Hepatocyte (in vitro differentiated cells): ENCODE data around the gene HSPB7. TPM values are rescaled to one million over a fixed set of nuclear protein-coding genes. Genes with fewer than 3 reads are reported as not detected.

ENCODE experiments used
- DNase-seq: peaks from one replicate; pipeline ENCODE4 v3.0.0-alpha.2; 2016; ENCODE audit warnings: low spot score
- H2AFZ ChIP-seq: fragments of 200-600 bp; sonication (generic); 2 replicates; pipeline ENCODE4 v1.6.0; 2016; ENCODE audit warnings: antibody characterized with exemption, mild to moderate bottlenecking
- H3K27ac ChIP-seq: fragments of 200-600 bp; sonication (generic); 2 replicates; pipeline ENCODE4 v1.5.1; 2016; ENCODE audit warnings: mild to moderate bottlenecking
- H3K27me3 ChIP-seq: fragments of 200-600 bp; sonication (generic); 2 replicates; pipeline ENCODE4 v1.6.1; 2016
- H3K36me3 ChIP-seq: fragments of 200-600 bp; sonication (generic); replicated peaks from 2 replicates; pipeline ENCODE4 v1.5.1; 2016; ENCODE audit warnings: low read depth; ENCODE audit not compliant: insufficient read depth
- H3K4me1 ChIP-seq: fragments of 200-600 bp; sonication (generic); 2 replicates; pipeline ENCODE4 v1.5.1; 2016; ENCODE audit warnings: mild to moderate bottlenecking, moderate library complexity; ENCODE audit not compliant: insufficient read depth
- H3K4me2 ChIP-seq: fragments of 200-600 bp; sonication (generic); 2 replicates; pipeline ENCODE4 v1.6.0; 2016
- H3K4me3 ChIP-seq: fragments of 200-600 bp; sonication (generic); 2 replicates; pipeline ENCODE4 v1.5.1; 2016; ENCODE audit warnings: mild to moderate bottlenecking
- H3K79me2 ChIP-seq: fragments of 200-600 bp; sonication (generic); 2 replicates; pipeline ENCODE4 v1.6.0; 2017; ENCODE audit warnings: mild to moderate bottlenecking
- H3K9me2 ChIP-seq: fragments of 200-600 bp; sonication (generic); replicated peaks from 2 replicates; pipeline ENCODE4 v1.6.0; 2017; ENCODE audit warnings: mild to moderate bottlenecking; ENCODE audit not compliant: insufficient read depth
- H3K9me3 ChIP-seq: fragments of 200-600 bp; sonication (generic); 2 replicates; pipeline ENCODE4 v1.5.1; 2016; ENCODE audit warnings: low read depth, mild to moderate bottlenecking
- H4K20me1 ChIP-seq: fragments of 200-600 bp; sonication (generic); 2 replicates; pipeline ENCODE4 v1.6.0; 2016; ENCODE audit warnings: mild to moderate bottlenecking; ENCODE audit not compliant: insufficient read depth, poor library complexity, severe bottlenecking
- CTCF ChIP-seq: fragments of 200-600 bp; sonication (generic); IDR thresholded peaks from 2 replicates; pipeline ENCODE4 v1.5.1; 2016; ENCODE audit warnings: antibody characterized with exemption, mild to moderate bottlenecking; ENCODE audit not compliant: poor library complexity
- EZH2 ChIP-seq: fragments of 200-600 bp; sonication (generic); IDR thresholded peaks from 2 replicates; pipeline ENCODE4 v1.6.1; 2016; ENCODE audit warnings: antibody characterized with exemption, mild to moderate bottlenecking, borderline replicate concordance
- EZH2phosphoT487 ChIP-seq: fragments of 200-600 bp; sonication (generic); IDR thresholded peaks from one replicate; pipeline ENCODE4 v1.6.1; 2018; ENCODE audit warnings: antibody characterized with exemption, mild to moderate bottlenecking, low read depth, moderate library complexity; ENCODE audit not compliant: unreplicated experiment, severe bottlenecking
- WGBS: methylation state at CpG from one replicate; pipeline ENCODE4 v1.1.6; 2016; ENCODE audit warnings: low lambda C conversion rate; ENCODE audit errors: missing lambda C conversion rate; 5-methylcytosine and 5-hydroxymethylcytosine counted together
- polyA plus RNA-seq: library from polyadenylated mRNA; unstranded; fragments of >200 nt; fragmentation: Nextera tagmentation; extraction: Ambion mirVana; gene quantifications from 2 replicates; pipeline ENCODE4 v1.2.1, GENCODE V29; 2016
- total RNA-seq: library from RNA; depleted of rRNA; stranded (reverse); fragments of >200 nt; gene quantifications from 2 replicates; pipeline ENCODE4 v1.2.3, GENCODE V29; 2014

The HSPB7 gene
- total and polyA plus RNA-seq, 2 experiments from 2014 or later: 17.4 to 59.4 TPM

GRCh38 chr1:16065269-16065576 is 47.4 kb upstream of the HSPB7 start:
- Histone ChIP-seq H3K27me3 (no peaks in the 10 kb centered on the region), H3K9me3 (no peaks in the 10 kb centered on the region), H3K4me3 (no peak overlapping the region), H3K9me2 (no peaks in the 10 kb centered on the region), H3K79me2 (no peaks in the 10 kb centered on the region), H3K27ac (no peak overlapping the region), H3K4me2 (no peak overlapping the region), H3K4me1 (peaks cover 33% of the 10 kb centered on the region), H2AFZ (no peak overlapping the region), H3K36me3 (no peaks in the 10 kb centered on the region), H4K20me1 (no peaks in the 10 kb centered on the region)
- no peak for TF ChIP-seq EZH2phosphoT487
- no peak for TF ChIP-seq EZH2
- TF ChIP-seq CTCF: no peak
- 57% methylated on average over 8 of the region's 8 CpGs for WGBS
- no peak for DNase-seq

GRCh38 chr1:16064536-16065268 is 46.9 kb upstream of the HSPB7 start:
- H3K4me2 ChIP-seq: no peak overlapping the region
- no peaks in the 10 kb centered on the region for H3K36me3 ChIP-seq
- H2AFZ ChIP-seq: no peak overlapping the region
- H3K4me1 ChIP-seq: peaks cover 33% of the 10 kb centered on the region
- no peaks in the 10 kb centered on the region for H3K9me3 ChIP-seq
- 72% methylated on average over 13 of the region's 13 CpGs for WGBS
- TF ChIP-seq CTCF: no peak
- TF ChIP-seq EZH2phosphoT487: no peak
- TF ChIP-seq EZH2: no peak
- no peak for DNase-seq
- no peaks in the 10 kb centered on the region for H3K9me2 ChIP-seq
- H3K27me3 ChIP-seq: no peaks in the 10 kb centered on the region
- H3K27ac ChIP-seq: no peak overlapping the region
- H4K20me1 ChIP-seq: no peaks in the 10 kb centered on the region
- no peak overlapping the region for H3K4me3 ChIP-seq
- no peaks in the 10 kb centered on the region for H3K79me2 ChIP-seq

GRCh38 chr1:16063921-16064320 is 46.1 kb upstream of the HSPB7 start:
- TF ChIP-seq EZH2 (no peak), CTCF (no peak), EZH2phosphoT487 (no peak)
- Histone ChIP-seq H4K20me1 (no peaks in the 10 kb centered on the region), H3K9me3 (no peaks in the 10 kb centered on the region), H3K4me2 (no peak overlapping the region), H3K4me1 (peaks cover 33% of the 10 kb centered on the region), H3K27me3 (no peaks in the 10 kb centered on the region), H3K27ac (no peak overlapping the region), H3K36me3 (no peaks in the 10 kb centered on the region), H3K79me2 (no peaks in the 10 kb centered on the region), H3K9me2 (no peaks in the 10 kb centered on the region), H2AFZ (no peak overlapping the region), H3K4me3 (no peak overlapping the region)
- WGBS: 76% methylated on average over 9 of the region's 9 CpGs
- DNase-seq: no peak
